Measurements from ENCODE around the gene LPCAT4.
"Not testable (repeated sequence)": the region's sequence is repeated elsewhere in the genome, so short reads cannot be mapped to it uniquely, and the experiment has no call there.

GRCh38 chr15:34380491-34380890, 13.5 kb upstream of the LPCAT4 start:
- TF ChIP-seq CTCF (conservative IDR thresholded peaks at IDR 0.05 in 1 of 2, IDR thresholded peaks at IDR 0.05 in 1 of 2; ENCODE audit: low read depth in 1 of 2, low read length in 2 of 2); EZH2 (IDR thresholded peaks at IDR 0.05; ENCODE audit: low read length, missing control alignments): not testable (repeated sequence)

Measured in fibroblast of lung (primary cell).